Measurements from ENCODE around the gene ACOT8.

GRCh38 chr20:45833030-45833882, 23.9 kb downstream of the ACOT8 start, which contains the start of gene SNX21:
- no peak for TF ChIP-seq POLR2A (IDR thresholded peaks at IDR 0.05; ENCODE audit: low read length)
- TF ChIP-seq GATA1 (IDR thresholded peaks at IDR 0.05; ENCODE audit: low read depth, low read length), result no peak

Measured in erythroblast (primary cell).